Measurements from ENCODE around the gene PIM2.

Gene PIM2

GRCh38 chrX:48897157-48897624 is 21.6 kb downstream of the PIM2 start:
- H3K9ac ChIP-seq (ENCODE audit: low read length), result peak overlapping the region; percentile 99
- H3K4me1 ChIP-seq (ENCODE audit: insufficient read depth, low read length, severe bottlenecking), result peaks cover 24% of the 10 kb centered on the region
- H3K9me3 ChIP-seq (ENCODE audit: low read length), result no peaks in the 10 kb centered on the region
- H3K27me3 ChIP-seq (ENCODE audit: insufficient read depth, low read length), result no peaks in the 10 kb centered on the region
- peak overlapping the region; percentile 90 for H3K27ac ChIP-seq (ENCODE audit: low read depth, low read length, poor library complexity, severe bottlenecking)
- no peaks in the 10 kb centered on the region for H3F3A ChIP-seq (ENCODE audit: insufficient read depth, low read length)
- H3K36me3 ChIP-seq (ENCODE audit: insufficient read depth, low read length), result peaks cover 54% of the 10 kb centered on the region
- H3K4me3 ChIP-seq (ENCODE audit: low read depth, low read length, poor library complexity, severe bottlenecking), result peak overlapping the region; percentile 100
- H4K20me1 ChIP-seq (ENCODE audit: insufficient read depth, low read length), result no peaks in the 10 kb centered on the region
- no peak overlapping the region for H2AFZ ChIP-seq (ENCODE audit: low read length)
- peak overlapping the region; percentile 96 for H3K4me2 ChIP-seq (ENCODE audit: low read length)
- H3K79me2 ChIP-seq (ENCODE audit: insufficient read depth, low read length), result peaks cover 13% of the 10 kb centered on the region; the same call in 1 of the 2 replicates
- H3K9me2 ChIP-seq (ENCODE audit: low read depth, low read length), result no peaks in the 10 kb centered on the region
- TF ChIP-seq CTCF (IDR thresholded peaks at IDR 0.05; ENCODE audit: low read length) (no peak), EZH2 (IDR thresholded peaks at IDR 0.05; ENCODE audit: borderline replicate concordance, low read length) (no peak)

GRCh38 chrX:48896611-48897011 is 22.2 kb downstream of the PIM2 start:
- no peaks in the 10 kb centered on the region for H3K9me3 ChIP-seq (ENCODE audit: low read length)
- H3K36me3 ChIP-seq (ENCODE audit: insufficient read depth, low read length), result peaks cover 49% of the 10 kb centered on the region
- H3K9ac ChIP-seq (ENCODE audit: low read length), result peak overlapping the region; percentile 99
- peak overlapping the region; percentile 96 for H3K4me2 ChIP-seq (ENCODE audit: low read length)
- H3K27me3 ChIP-seq (ENCODE audit: insufficient read depth, low read length), result no peaks in the 10 kb centered on the region
- H2AFZ ChIP-seq (ENCODE audit: low read length), result no peak overlapping the region
- H3K4me1 ChIP-seq (ENCODE audit: insufficient read depth, low read length, severe bottlenecking), result peaks cover 29% of the 10 kb centered on the region
- peak overlapping the region; percentile 90 for H3K27ac ChIP-seq (ENCODE audit: low read depth, low read length, poor library complexity, severe bottlenecking)
- no peaks in the 10 kb centered on the region for H3K9me2 ChIP-seq (ENCODE audit: low read depth, low read length)
- H4K20me1 ChIP-seq (ENCODE audit: insufficient read depth, low read length), result no peaks in the 10 kb centered on the region
- no peaks in the 10 kb centered on the region for H3F3A ChIP-seq (ENCODE audit: insufficient read depth, low read length)
- TF ChIP-seq CTCF (IDR thresholded peaks at IDR 0.05; ENCODE audit: low read length), result no peak
- no peak for TF ChIP-seq EZH2 (IDR thresholded peaks at IDR 0.05; ENCODE audit: borderline replicate concordance, low read length)
- peak overlapping the region; percentile 100 for H3K4me3 ChIP-seq (ENCODE audit: low read depth, low read length, poor library complexity, severe bottlenecking)
- peaks cover 13% of the 10 kb centered on the region; the same call in 1 of the 2 replicates for H3K79me2 ChIP-seq (ENCODE audit: insufficient read depth, low read length)

GRCh38 chrX:48894891-48895290 is 23.9 kb downstream of the PIM2 start:
- Histone ChIP-seq H3K4me1 (ENCODE audit: insufficient read depth, low read length, severe bottlenecking) (peaks cover 37% of the 10 kb centered on the region), H3K9ac (ENCODE audit: low read length) (no peak overlapping the region), H3K9me2 (ENCODE audit: low read depth, low read length) (no peaks in the 10 kb centered on the region), H3K27ac (ENCODE audit: low read depth, low read length, poor library complexity, severe bottlenecking) (no peak overlapping the region), H3F3A (ENCODE audit: insufficient read depth, low read length) (no peaks in the 10 kb centered on the region), H3K36me3 (ENCODE audit: insufficient read depth, low read length) (peaks cover 39% of the 10 kb centered on the region), H4K20me1 (ENCODE audit: insufficient read depth, low read length) (no peaks in the 10 kb centered on the region), H3K4me2 (ENCODE audit: low read length) (no peak overlapping the region), H3K79me2 (ENCODE audit: insufficient read depth, low read length) (peaks cover 13% of the 10 kb centered on the region; the same call in 1 of the 2 replicates), H3K4me3 (ENCODE audit: low read depth, low read length, poor library complexity, severe bottlenecking) (no peak overlapping the region), H3K27me3 (ENCODE audit: insufficient read depth, low read length) (no peaks in the 10 kb centered on the region), H3K9me3 (ENCODE audit: low read length) (no peaks in the 10 kb centered on the region), H2AFZ (ENCODE audit: low read length) (no peak overlapping the region)
- TF ChIP-seq EZH2 (IDR thresholded peaks at IDR 0.05; ENCODE audit: borderline replicate concordance, low read length) (no peak), CTCF (IDR thresholded peaks at IDR 0.05; ENCODE audit: low read length) (no peak)

All from OCI-LY1 (cell line).